ENCODE results near the gene NKD2.

Gene NKD2

DNA sequence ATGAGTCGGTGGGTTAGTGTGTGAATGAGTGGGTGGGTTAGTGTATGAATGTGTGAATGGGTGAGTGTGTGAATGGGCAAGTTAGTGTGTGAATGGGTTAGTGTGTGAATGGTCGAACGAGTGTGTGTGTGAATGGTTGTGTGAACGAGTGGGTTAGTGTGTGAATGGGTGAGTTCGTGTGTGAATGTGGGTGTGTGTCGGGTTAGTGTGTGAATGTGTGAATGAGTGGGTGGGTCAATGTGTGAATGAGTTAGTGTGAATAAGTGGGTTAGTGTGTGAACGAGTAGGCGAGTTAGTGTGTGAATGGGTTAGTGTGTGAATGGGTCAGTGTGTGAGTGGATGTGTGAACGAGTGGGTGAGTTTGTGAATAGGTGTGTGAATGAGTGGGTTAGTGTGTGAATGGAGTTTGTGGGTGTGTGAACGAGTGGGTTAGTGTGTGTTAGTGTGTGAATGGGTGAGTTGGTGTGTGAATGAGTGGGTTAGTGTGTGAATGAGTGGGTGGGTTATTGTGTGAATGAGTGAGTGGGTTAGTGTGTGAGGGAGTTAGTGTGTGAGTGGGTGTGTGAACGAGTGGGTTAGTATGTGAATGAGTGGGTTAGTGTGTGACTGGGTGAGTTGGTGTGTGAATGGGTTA lies 38.8 kb downstream of the NKD2 start:
- Histone ChIP-seq H3K9me3 (ENCODE audit: control insufficient read depth, insufficient read depth, low read length) (peaks cover 30% of the 10 kb centered on the region; the same call in 1 of the 2 replicates), H3K27me3 (ENCODE audit: control insufficient read depth, low read length) (no peaks in the 10 kb centered on the region), H4K20me1 (ENCODE audit: control insufficient read depth, insufficient read depth, low read depth, low read length) (no peaks in the 10 kb centered on the region), H3K4me1 (ENCODE audit: control insufficient read depth, low read length) (no peaks in the 10 kb centered on the region), H3K36me3 (ENCODE audit: control insufficient read depth, low read length) (no peaks in the 10 kb centered on the region), H3K79me2 (ENCODE audit: control insufficient read depth, low read length) (no peaks in the 10 kb centered on the region), H3F3A (ENCODE audit: control insufficient read depth, insufficient read depth) (no peaks in the 10 kb centered on the region), H3K4me3 (ENCODE audit: low read length) (no peak overlapping the region), H3K9me2 (replicated peaks; ENCODE audit: control insufficient read depth, low read length) (no peaks in the 10 kb centered on the region), H3K27ac (ENCODE audit: low read depth, low read length) (no peak overlapping the region), H3K4me2 (ENCODE audit: low read length) (no peak overlapping the region)
- TF ChIP-seq EZH2phosphoT487 (IDR thresholded peaks at IDR 0.05; ENCODE audit: borderline replicate concordance, low read length): no peak

DNA sequence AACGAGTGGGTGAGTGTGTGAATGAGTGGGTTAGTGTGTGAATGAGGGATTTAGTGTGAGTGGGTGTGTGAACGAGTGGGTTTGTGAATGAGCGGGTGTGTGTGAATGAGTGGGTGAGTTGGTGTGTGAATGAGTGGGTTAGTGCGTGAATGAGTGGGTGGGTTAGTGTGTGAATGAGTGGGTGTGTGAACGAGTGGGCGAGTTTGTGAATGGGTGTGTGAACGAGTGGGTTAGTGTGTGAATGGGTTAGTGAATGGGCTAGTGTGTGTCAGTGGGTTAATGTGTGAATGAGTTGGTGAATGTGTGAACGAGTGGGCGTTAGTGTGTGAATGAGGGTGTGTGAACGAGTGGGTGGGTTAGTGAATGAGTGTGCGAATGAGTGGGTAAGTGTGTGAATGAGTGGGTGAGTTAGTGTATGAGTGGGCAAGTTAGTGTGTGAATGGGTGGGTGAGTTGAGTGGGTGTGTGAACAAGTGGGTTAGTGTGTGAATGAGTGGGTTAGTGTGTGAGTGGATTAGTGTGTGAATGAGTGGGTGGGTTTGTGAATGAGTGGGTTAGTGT lies 39.6 kb downstream of the NKD2 start:
- no peaks in the 10 kb centered on the region for H3K36me3 ChIP-seq (ENCODE audit: control insufficient read depth, low read length)
- TF ChIP-seq CTCF (IDR thresholded peaks at IDR 0.05; ENCODE audit: low read depth, low read length, poor library complexity, severe bottlenecking) (no peak), EZH2phosphoT487 (IDR thresholded peaks at IDR 0.05; ENCODE audit: borderline replicate concordance, low read length) (no peak)
- H3K27me3 ChIP-seq (ENCODE audit: control insufficient read depth, low read length): no peaks in the 10 kb centered on the region
- no peak overlapping the region for H3K27ac ChIP-seq (ENCODE audit: low read depth, low read length)
- H3K4me1 ChIP-seq (ENCODE audit: control insufficient read depth, low read length): no peaks in the 10 kb centered on the region
- H3K9me2 ChIP-seq (replicated peaks; ENCODE audit: control insufficient read depth, low read length): no peaks in the 10 kb centered on the region
- peaks cover 28% of the 10 kb centered on the region; the same call in 1 of the 2 replicates for H3K9me3 ChIP-seq (ENCODE audit: control insufficient read depth, insufficient read depth, low read length)
- no peak overlapping the region for H3K4me2 ChIP-seq (ENCODE audit: low read length)
- no peaks in the 10 kb centered on the region for H3K79me2 ChIP-seq (ENCODE audit: control insufficient read depth, low read length)
- H3F3A ChIP-seq (ENCODE audit: control insufficient read depth, insufficient read depth): no peaks in the 10 kb centered on the region
- H4K20me1 ChIP-seq (ENCODE audit: control insufficient read depth, insufficient read depth, low read depth, low read length): no peaks in the 10 kb centered on the region
- no peak overlapping the region for H3K4me3 ChIP-seq (ENCODE audit: low read length)

DNA sequence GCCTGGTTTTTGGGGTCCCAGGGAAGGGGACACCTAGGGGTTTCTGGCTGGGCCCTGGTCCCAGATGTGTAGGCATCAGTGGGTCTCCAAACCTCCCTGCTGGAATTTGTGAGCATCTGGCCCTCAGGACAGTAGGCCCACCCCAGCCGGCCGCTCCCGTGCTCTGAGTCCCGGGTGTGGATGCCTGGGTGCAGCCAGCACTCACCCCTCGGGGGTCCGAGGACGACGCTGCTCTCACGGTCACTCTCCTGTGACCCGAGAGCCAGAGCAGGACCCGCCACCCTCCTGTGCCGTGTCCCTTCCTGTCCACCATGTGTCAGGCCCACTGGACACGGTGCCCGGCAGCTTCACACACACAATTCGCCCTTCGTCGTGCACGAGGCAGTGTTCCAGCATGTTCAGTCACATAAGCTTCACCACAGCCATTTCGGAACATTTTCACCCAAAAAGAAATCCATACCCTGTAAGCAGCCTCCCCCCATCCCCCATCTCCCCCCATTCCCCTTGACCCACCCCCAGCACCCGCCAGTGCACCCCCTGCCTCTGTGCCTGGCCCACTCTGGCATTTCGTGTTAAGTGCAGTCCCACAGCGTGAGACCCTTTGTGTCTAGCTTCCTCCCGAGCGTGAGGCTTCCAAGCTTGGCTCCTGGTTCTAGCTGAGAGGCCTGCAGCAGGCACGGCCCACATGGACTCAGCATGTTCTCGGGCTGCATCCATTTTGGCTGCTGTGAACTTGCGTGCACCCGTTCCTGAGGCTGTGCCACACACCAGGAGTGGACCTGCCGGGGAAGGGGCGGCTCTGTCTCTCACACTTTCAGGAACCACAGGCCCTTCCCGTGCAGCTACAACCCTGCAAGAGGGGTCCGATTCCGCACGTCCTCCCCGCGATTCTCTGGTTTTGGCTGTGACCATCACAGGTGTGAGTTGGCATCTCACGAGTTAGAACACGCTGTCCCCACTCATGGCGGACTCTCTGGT lies 40.5 kb downstream of the NKD2 start:
- no peaks in the 10 kb centered on the region for H3K9me2 ChIP-seq (replicated peaks; ENCODE audit: control insufficient read depth, low read length)
- no peaks in the 10 kb centered on the region for H3K36me3 ChIP-seq (ENCODE audit: control insufficient read depth, low read length)
- no peaks in the 10 kb centered on the region for H3K79me2 ChIP-seq (ENCODE audit: control insufficient read depth, low read length)
- H4K20me1 ChIP-seq (ENCODE audit: control insufficient read depth, insufficient read depth, low read depth, low read length): no peaks in the 10 kb centered on the region
- TF ChIP-seq CTCF (IDR thresholded peaks at IDR 0.05; ENCODE audit: low read depth, low read length, poor library complexity, severe bottlenecking) (no peak), EZH2phosphoT487 (IDR thresholded peaks at IDR 0.05; ENCODE audit: borderline replicate concordance, low read length) (no peak)
- H3K4me3 ChIP-seq (ENCODE audit: low read length): no peak overlapping the region
- H3F3A ChIP-seq (ENCODE audit: control insufficient read depth, insufficient read depth): no peaks in the 10 kb centered on the region
- H3K4me2 ChIP-seq (ENCODE audit: low read length): no peak overlapping the region
- H3K9me3 ChIP-seq (ENCODE audit: control insufficient read depth, insufficient read depth, low read length): peaks cover 26% of the 10 kb centered on the region; the same call in 1 of the 2 replicates
- H3K27ac ChIP-seq (ENCODE audit: low read depth, low read length): no peak overlapping the region
- H3K4me1 ChIP-seq (ENCODE audit: control insufficient read depth, low read length): no peaks in the 10 kb centered on the region
- H3K27me3 ChIP-seq (ENCODE audit: control insufficient read depth, low read length): no peaks in the 10 kb centered on the region

Measured in DOHH2 (cell line).